A172 (cell line): ENCODE data around the gene NEURL3. TPM values are rescaled to one million over a fixed set of nuclear protein-coding genes. Genes with fewer than 3 reads are reported as not detected.
A peak's percentile ranks its signal among the peaks of the same experiment; 100 is the strongest.
"Not testable (repeated sequence)": the region's sequence is repeated elsewhere in the genome, so short reads cannot be mapped to it uniquely, and the experiment has no call there.

ENCODE experiments used
- DNase-seq: peaks from one replicate; pipeline ENCODE4 v3.0.0-alpha.2; 2015; ENCODE audit warnings: low spot score
- total RNA-seq: library from RNA; depleted of rRNA; stranded (reverse); fragments of >200 nt; shearing (Covaris generic); gene quantifications from 2 replicates; pipeline ENCODE4 v1.2.3, GENCODE V29; 2014; rRNA removed

Gene NEURL3, protein sequence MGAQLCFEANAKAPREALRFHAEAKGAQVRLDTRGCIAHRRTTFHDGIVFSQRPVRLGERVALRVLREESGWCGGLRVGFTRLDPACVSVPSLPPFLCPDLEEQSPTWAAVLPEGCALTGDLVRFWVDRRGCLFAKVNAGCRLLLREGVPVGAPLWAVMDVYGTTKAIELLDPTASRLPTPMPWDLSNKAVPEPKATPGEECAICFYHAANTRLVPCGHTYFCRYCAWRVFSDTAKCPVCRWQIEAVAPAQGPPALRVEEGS
- total RNA-seq: 0.45 and 0.93 TPM in 2 replicates

GRCh38 chr2:96505231-96505889 lies at the start of gene NEURL3:
TSS of gene NEURL3 (minus strand) at chr2:96505357. CDS start at chr2:96505286, 71 bp downstream.
- DNase-seq: peak; percentile 87

DNA sequence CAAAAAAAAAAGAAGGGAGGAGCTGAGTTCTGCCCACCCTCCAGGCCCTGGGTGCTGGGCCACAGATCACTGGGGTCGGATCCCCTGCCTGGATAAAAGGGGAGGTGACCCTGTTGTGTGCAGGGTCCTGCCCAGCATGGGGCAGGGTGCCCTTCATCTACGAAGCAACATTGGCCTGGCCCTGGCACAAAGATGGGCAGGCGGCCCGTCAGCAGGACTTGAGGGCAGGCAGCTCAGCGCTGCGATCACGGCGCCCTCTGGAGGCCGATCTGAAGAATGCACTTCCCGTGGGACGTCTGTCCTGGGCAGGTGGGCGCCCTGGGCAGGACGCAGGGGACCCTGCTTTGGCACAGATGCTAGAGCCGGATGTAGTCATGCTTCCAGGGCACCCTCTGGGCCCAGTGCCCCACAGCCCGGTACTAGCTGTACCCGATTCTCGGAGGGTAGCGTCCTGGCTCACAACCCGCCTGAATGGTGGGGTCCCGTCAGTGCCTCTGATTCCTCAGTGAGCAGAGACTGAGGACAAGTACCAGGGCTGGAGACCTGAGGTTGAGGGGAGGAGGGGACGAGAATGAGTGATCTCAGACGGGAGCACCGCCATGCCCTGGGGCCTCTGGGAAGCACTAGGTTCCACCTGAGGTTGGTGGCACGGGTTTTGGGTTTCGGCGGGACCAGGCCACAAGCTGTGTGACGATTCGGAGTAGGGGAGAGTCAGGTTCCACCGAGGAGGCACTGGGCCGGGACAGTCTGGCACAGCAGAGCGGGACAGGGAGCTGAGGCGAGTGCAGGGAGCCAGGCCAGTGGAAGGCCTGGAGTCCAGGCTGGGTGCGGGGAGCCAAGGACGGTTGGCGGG lies 49.4 kb upstream of the NEURL3 start:
- peak; percentile 40 for DNase-seq

- DNase-seq: not testable (repeated sequence)
These were observed 48.8 kb upstream of the NEURL3 start for GRCh38 chr2:96553957-96554292.

- no peak for DNase-seq
These were observed 48.2 kb upstream of the NEURL3 start for GRCh38 chr2:96553176-96553956.

GRCh38 chr2:96552315-96553175 lies 47.4 kb upstream of the NEURL3 start:
- no peak for DNase-seq

- DNase-seq: no peak
These were observed 46.6 kb upstream of the NEURL3 start for GRCh38 chr2:96551605-96552314.

DNA sequence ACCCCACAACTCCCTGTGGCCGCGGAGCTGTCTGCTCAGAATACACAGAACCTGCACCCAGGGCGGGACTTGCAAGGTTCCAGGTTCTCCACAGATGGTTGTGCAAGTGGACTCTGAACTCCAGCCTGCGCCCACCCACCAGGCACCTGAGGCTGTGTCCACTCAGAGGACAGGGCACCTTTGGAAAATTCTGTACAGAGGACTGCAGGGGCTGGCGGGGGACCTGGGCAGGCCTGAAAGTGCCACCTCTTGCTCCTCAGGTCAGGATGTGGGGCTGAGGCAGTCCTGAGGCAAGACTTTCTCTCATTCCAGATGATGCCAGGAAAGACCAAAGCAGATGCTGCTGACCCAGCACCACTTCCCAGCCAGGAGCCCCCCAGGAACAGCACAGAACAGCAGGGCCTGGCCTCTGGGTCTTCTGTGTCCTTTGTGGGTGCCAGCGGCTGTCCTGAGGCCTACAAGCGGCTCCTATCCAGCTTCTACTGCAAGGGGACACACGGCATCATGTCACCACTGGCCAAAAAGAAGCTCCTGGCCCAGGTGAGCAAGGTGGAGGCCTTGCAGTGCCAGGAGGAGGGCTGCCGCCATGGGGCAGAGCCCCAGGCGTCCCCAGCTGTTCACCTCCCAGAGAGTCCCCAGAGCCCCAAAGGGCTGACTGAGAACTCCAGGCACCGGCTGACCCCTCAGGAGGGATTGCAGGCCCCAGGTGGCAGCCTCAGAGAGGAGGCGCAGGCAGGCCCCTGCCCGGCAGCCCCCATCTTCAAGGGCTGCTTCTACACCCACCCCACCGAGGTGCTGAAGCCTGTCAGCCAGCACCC lies 45.8 kb upstream of the NEURL3 start:
- no peak for DNase-seq

DNA sequence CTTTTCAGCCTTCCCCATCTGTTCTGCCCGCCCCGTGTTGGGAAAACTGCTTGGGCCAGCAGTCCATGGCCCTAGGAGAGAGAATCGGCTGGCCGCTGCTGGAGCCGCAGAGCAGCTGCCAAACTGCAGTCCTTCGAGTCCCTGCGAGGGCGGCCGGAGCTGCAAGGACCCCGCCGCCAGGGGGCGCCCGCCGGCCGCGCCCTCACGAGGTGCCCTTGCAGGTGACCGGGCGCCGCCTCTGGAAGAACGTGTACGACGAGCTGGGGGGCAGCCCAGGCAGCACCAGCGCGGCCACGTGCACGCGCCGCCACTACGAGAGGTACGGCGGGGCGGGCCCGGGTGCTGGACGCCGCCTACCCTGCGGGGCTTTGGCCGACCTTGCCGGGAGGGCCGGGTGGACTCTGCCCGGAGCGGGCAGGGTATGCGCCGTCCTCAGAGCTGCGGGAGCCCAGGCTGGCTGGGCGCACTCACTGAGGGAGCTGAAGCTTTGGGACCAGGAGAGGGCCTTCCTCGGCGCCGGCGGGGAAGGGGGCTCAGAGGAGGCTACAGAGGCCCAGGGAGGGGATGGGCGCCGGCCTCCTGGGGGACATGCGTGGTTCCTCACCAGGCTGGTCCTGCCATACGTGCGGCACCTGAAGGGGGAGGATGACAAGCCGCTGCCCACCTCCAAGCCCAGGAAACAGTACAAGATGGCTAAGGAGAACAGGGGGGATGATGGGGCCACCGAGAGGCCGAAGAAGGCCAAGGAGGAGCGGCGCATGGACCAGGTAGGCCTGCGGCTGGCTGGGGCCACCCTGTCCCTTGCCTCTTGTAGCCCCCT lies 45.0 kb upstream of the NEURL3 start:
- no peak for DNase-seq

DNA sequence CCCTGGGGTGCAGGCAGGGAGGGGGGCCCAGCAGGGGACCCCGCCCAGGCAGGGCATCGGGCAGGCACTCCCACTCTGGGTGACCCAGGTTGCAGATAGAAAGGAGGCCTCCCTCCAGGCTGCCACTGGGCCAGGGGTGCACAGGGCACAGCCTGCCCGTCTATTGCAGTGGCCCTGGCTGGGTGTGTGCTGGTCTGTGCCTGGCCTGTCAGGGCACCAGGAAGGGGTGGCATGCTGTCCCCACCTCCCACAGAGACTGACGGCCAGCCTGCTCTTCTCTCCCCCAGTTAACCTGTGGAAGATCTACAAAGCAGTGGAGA lies 44.3 kb upstream of the NEURL3 start:
- DNase-seq: no peak

- no peak for DNase-seq
These were observed 43.7 kb upstream of the NEURL3 start for GRCh38 chr2:96548558-96549465.

DNA sequence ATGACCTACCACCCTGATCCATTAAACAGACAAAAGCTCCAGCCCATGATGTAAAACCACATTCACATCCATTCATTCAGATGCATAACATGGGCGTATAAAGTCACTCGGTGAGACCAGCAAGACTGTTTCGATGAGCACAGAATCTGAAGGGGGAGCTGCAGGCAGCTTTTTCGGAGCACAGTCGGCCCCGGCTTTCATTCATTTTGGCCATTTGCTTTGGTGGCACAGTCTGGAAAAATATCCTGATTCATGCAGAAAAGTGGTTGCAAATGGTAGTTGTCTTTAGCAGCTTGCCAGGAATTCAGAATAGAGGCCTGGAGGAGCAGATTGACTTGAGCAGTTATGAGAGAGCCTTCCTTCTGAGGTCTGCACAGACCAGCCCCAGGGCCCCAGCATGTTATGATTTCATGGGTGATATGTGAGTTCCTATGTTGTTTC lies 42.6 kb upstream of the NEURL3 start:
- no peak for DNase-seq

GRCh38 chr2:96547203-96547641 lies 42.1 kb upstream of the NEURL3 start:
- no peak for DNase-seq

DNA sequence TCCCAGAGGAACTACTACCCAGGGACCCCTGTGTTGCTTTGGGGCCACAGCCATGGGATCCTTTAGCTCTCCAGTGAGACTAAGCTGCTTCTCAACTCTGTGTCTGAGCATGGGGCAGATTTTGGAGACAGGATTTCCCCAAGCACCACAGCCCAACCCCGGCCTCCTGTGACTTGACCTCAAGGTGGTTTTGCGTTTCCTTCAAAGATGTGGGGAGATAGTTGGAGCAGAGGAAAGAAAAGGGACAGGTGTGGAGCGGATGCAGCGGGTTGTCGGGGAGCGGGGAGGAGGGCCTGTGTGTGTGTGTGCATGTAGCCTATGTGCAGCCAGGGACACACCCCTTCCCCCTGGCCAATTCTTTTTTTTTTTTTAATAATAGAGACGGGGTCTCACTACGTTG lies 41.6 kb upstream of the NEURL3 start:
- no peak for DNase-seq

GRCh38 chr2:96546321-96546720 lies 41.2 kb upstream of the NEURL3 start:
- DNase-seq: no peak

GRCh38 chr2:96542357-96542977 lies 37.3 kb upstream of the NEURL3 start:
- DNase-seq: no peak

DNA sequence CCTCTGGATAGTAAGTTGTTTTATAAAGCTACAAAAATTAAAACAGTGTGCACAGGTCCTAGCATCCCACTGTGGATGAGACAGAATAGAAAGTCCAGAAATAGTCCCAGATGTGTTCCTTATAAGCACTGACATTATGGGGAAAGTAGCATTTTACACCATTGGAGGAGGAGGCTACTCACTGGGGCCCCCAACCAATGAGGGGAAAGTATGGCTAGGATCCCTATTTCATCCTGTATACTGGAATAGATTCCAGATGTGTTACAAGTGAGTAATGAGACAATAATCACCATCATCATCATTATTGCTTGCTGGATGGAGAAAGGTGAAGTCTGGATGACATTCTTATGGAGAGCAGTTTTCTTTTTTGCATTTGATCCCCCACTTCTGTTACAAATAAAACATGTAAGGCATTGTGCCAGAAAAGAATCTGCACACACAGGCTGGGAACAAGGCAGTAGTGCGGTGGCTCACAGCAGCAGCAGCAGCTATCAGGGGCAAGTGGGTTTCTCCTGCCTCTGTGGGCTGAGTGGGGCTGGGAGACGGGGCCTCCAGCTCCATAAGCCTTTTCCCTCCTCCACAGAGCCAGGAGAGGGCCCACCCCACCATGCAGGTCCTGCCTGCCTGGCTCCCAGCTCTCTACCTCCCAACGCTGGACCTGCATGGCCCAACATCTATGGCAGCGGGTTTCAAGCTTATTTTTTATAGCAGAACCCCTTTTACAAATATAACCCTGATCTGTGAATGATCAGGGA lies 36.4 kb upstream of the NEURL3 start:
- no peak for DNase-seq
